SK-N-SH (cell line): Measurements from ENCODE around the gene CD68. TPM values are rescaled to one million over a fixed set of nuclear protein-coding genes. Genes with fewer than 3 reads are reported as not detected.

ENCODE experiments used
- CTCF ChIA-PET: fragments of 300-600, 350-600 bp; formaldehyde crosslinking; extraction: SDS; loops from one replicate; lab custom pipeline; 2021; lab: Yijun Ruan, JAX
- POLR2A ChIA-PET: fragments of 350-600 bp; sonication (Branson Sonifier 250); formaldehyde crosslinking; extraction: SDS; loops from one replicate; lab custom pipeline; 2020; ENCODE audit warnings: antibody characterized with exemption, inconsistent platforms; lab: Yijun Ruan, JAX
- DNase-seq: peaks from one replicate; pipeline ENCODE4 v3.0.0; 2012
- H2AFZ ChIP-seq: fragments of 200-600 bp; sonication (generic); 2 replicates; pipeline ENCODE4 v1.8.1; 2016; ENCODE audit warnings: antibody characterized with exemption, mild to moderate bottlenecking, low read depth
- H3F3A ChIP-seq: fragments of 200-600 bp; sonication (generic); replicated peaks from 2 replicates; pipeline ENCODE3; 2016; ENCODE audit warnings: antibody characterized with exemption, mild to moderate bottlenecking; ENCODE audit not compliant: insufficient read depth
- H3K27ac ChIP-seq, 2 experiments: fragments of 200-500 bp in 1 of 2; fragments of 200-600 bp in 1 of 2; sonication (Bioruptor generic) in 1 of 2; sonication (generic), shearing (Covaris generic) in 1 of 2; 2 replicates each; pipeline versions ENCODE4 v1.5.1 to v1.6.1; 2014 to 2016; ENCODE audit warnings: low read depth in 2 of 2, inconsistent platforms in 1 of 2, low read length in 1 of 2, mild to moderate bottlenecking in 1 of 2, mixed read lengths in 1 of 2
- H3K27me3 ChIP-seq: fragments of 200-600 bp; sonication (generic), shearing (Covaris generic); 2 replicates; pipeline ENCODE4 v1.6.1; 2016; ENCODE audit warnings: mixed run types; ENCODE audit not compliant: insufficient read depth
- H3K36me3 ChIP-seq, 2 experiments: fragments of 200-500 bp in 1 of 2; fragments of 200-600 bp in 1 of 2; sonication (Bioruptor generic) in 1 of 2; sonication (generic) in 1 of 2; replicated peaks in 1 of 2; 2 replicates each; pipeline versions ENCODE3 to v1.5.1; 2014 to 2016; ENCODE audit warnings: low read length in 1 of 2, mild to moderate bottlenecking in 1 of 2; ENCODE audit not compliant: insufficient read depth in 2 of 2, control insufficient read depth in 1 of 2
- H3K4me1 ChIP-seq, 2 experiments: fragments of 200-500 bp in 1 of 2; fragments of 200-600 bp in 1 of 2; sonication (Bioruptor generic) in 1 of 2; sonication (generic), shearing (Covaris generic) in 1 of 2; 2 replicates each; pipeline versions ENCODE4 v1.5.1 to v1.6.1; 2014 to 2016; ENCODE audit warnings: low read depth in 1 of 2, low read length in 1 of 2, mixed run types in 1 of 2; ENCODE audit not compliant: insufficient read depth in 2 of 2, control insufficient read depth in 1 of 2
- H3K4me2 ChIP-seq: fragments of 200-600 bp; sonication (generic), shearing (Covaris generic); 2 replicates; pipeline ENCODE4 v1.6.1; 2017; ENCODE audit warnings: mixed run types
- H3K4me3 ChIP-seq, 2 experiments: fragments of 200-500 bp in 1 of 2; fragments of 200-600 bp in 1 of 2; sonication (Bioruptor generic) in 1 of 2; sonication (generic), shearing (Covaris generic) in 1 of 2; 2 replicates each; pipeline versions ENCODE4 v1.5.1 to v1.8.1; 2014 to 2016; ENCODE audit warnings: low read depth in 2 of 2, inconsistent platforms in 1 of 2, low read length in 1 of 2, mild to moderate bottlenecking in 1 of 2, mixed read lengths in 1 of 2, moderate library complexity in 1 of 2
- H3K79me2 ChIP-seq: fragments of 200-600 bp; sonication (generic); 2 replicates; pipeline ENCODE4 v1.8.1; 2017; ENCODE audit warnings: mild to moderate bottlenecking; ENCODE audit not compliant: insufficient read depth
- H3K9ac ChIP-seq: fragments of 200-600 bp; sonication (generic); 2 replicates; pipeline ENCODE4 v1.6.1; 2017; ENCODE audit warnings: mixed run types
- H3K9me2 ChIP-seq: fragments of 200-600 bp; sonication (generic); 2 replicates; pipeline ENCODE4 v1.6.1; 2017; ENCODE audit warnings: mixed run types
- H3K9me3 ChIP-seq: fragments of 200-600 bp; sonication (generic); 2 replicates; pipeline ENCODE4 v1.6.1; 2017; ENCODE audit warnings: mixed run types, mild to moderate bottlenecking, moderate library complexity
- H4K20me1 ChIP-seq: fragments of 200-600 bp; sonication (generic); 2 replicates; pipeline ENCODE4 v1.6.1; 2017; ENCODE audit warnings: mild to moderate bottlenecking, mixed run types; ENCODE audit not compliant: insufficient read depth
- CHD2 ChIP-seq: fragments of 150-350 bp; IDR thresholded peaks from 2 replicates; pipeline ENCODE4 v1.6.1; 2018; ENCODE audit warnings: low read length; ENCODE audit not compliant: partially characterized antibody
- CTCF ChIP-seq: fragments of 200-600 bp; sonication (generic); IDR thresholded peaks from 2 replicates; pipeline ENCODE4 v1.6.1; 2017; ENCODE audit warnings: antibody characterized with exemption, mild to moderate bottlenecking, moderate library complexity
- ELF1 ChIP-seq: IDR thresholded peaks from 2 replicates; pipeline ENCODE4 v1.4.0; 2012
- EP300 ChIP-seq, 2 experiments: IDR thresholded peaks; 2 replicates each; pipeline versions ENCODE4 v1.4.0 to v1.6.1; 2012; ENCODE audit warnings: borderline replicate concordance in 1 of 2, low read depth in 1 of 2, low read length in 1 of 2
- EZH2phosphoT487 ChIP-seq: fragments of 200-600 bp; sonication (generic); IDR thresholded peaks from 2 replicates; pipeline ENCODE4 v1.6.1; 2017; ENCODE audit warnings: low read depth, mixed run types, mild to moderate bottlenecking, antibody characterized with exemption, moderate library complexity, borderline replicate concordance
- FOSL2 ChIP-seq: IDR thresholded peaks from 2 replicates; pipeline ENCODE4 v1.4.0; 2012; ENCODE audit warnings: low read depth, mild to moderate bottlenecking, moderate library complexity, borderline replicate concordance
- FOXJ3 ChIP-seq: sonication (generic); formaldehyde crosslinking; IDR thresholded peaks from 2 replicates; pipeline ENCODE4 v1.5.1; 2020; ENCODE audit warnings: mild to moderate bottlenecking, missing genetic modification reagents
- FOXM1 ChIP-seq: IDR thresholded peaks from 2 replicates; pipeline ENCODE4 v1.4.0; 2012; ENCODE audit warnings: low read depth, mild to moderate bottlenecking
- GABPA ChIP-seq: IDR thresholded peaks from 2 replicates; pipeline ENCODE4 v1.4.0; 2012; ENCODE audit warnings: low read depth, mild to moderate bottlenecking
- GATA2 ChIP-seq: sonication (generic); formaldehyde crosslinking; IDR thresholded peaks from 2 replicates; pipeline ENCODE4 v1.5.0; 2020; ENCODE audit warnings: mild to moderate bottlenecking, missing genetic modification reagents
- IRF3 ChIP-seq: fragments of 150-350 bp; IDR thresholded peaks from 2 replicates; pipeline ENCODE4 v1.6.1; 2016; ENCODE audit warnings: mild to moderate bottlenecking, low read depth, low read length
- JUND ChIP-seq: IDR thresholded peaks from 2 replicates; pipeline ENCODE4 v1.4.0; 2012
- MAX ChIP-seq: IDR thresholded peaks from 2 replicates; pipeline ENCODE4 v1.4.0; 2012; ENCODE audit warnings: low read depth
- MEF2A ChIP-seq: IDR thresholded peaks from 2 replicates; pipeline ENCODE4 v1.4.0; 2012; ENCODE audit warnings: low read depth, borderline replicate concordance
- MXI1 ChIP-seq: IDR thresholded peaks from 2 replicates; pipeline ENCODE4 v1.6.1; 2012; ENCODE audit warnings: mild to moderate bottlenecking, low read depth, low read length, improper control_type of control experiment
- NFIC ChIP-seq: IDR thresholded peaks from 2 replicates; pipeline ENCODE4 v1.4.0; 2012; ENCODE audit warnings: borderline replicate concordance
- NRF1 ChIP-seq: IDR thresholded peaks from 2 replicates; pipeline ENCODE4 v1.6.1; 2012; ENCODE audit warnings: low read depth, mild to moderate bottlenecking, low read length
- POLR2AphosphoS5 ChIP-seq: IDR thresholded peaks from 2 replicates; pipeline ENCODE4 v1.6.1; 2012; ENCODE audit warnings: low read depth, low read length
- RAD21 ChIP-seq: IDR thresholded peaks from 2 replicates; pipeline ENCODE4 v1.6.1; 2012; ENCODE audit warnings: mild to moderate bottlenecking, low read length
- RCOR1 ChIP-seq: fragments of 150-350 bp; IDR thresholded peaks from 2 replicates; pipeline ENCODE4 v1.6.1; 2017; ENCODE audit warnings: antibody characterized with exemption, low read length
- RFX5 ChIP-seq: IDR thresholded peaks from 2 replicates; pipeline ENCODE4 v1.6.1; 2012; ENCODE audit warnings: mild to moderate bottlenecking, improper control_type of control experiment, low read length
- RXRA ChIP-seq: IDR thresholded peaks from 2 replicates; pipeline ENCODE4 v1.4.0; 2012; ENCODE audit warnings: low read depth, mild to moderate bottlenecking, borderline replicate concordance
- SMC3 ChIP-seq: IDR thresholded peaks from 2 replicates; pipeline ENCODE4 v1.6.1; 2012; ENCODE audit warnings: low read depth, low read length, improper control_type of control experiment
- TAF1 ChIP-seq: IDR thresholded peaks from 2 replicates; pipeline ENCODE4 v1.6.1; 2012; ENCODE audit warnings: low read depth, mild to moderate bottlenecking, low read length, moderate library complexity, borderline replicate concordance
- TCF12 ChIP-seq: IDR thresholded peaks from 2 replicates; pipeline ENCODE4 v1.4.0; 2012
- ZBTB33 ChIP-seq: IDR thresholded peaks from 2 replicates; pipeline ENCODE4 v1.4.0; 2012; ENCODE audit warnings: low read depth, borderline replicate concordance
- WGBS: methylation state at CpG from one replicate; pipeline ENCODE4 v1.1.6; 2017; ENCODE audit warnings: low lambda C conversion rate; 5-methylcytosine and 5-hydroxymethylcytosine counted together
- polyA plus RNA-seq, 3 experiments: library from polyadenylated mRNA; depleted of rRNA; stranded (reverse); fragments of >200 nt; gene quantifications; 2 replicates each; pipeline ENCODE4 v1.2.3, GENCODE V29; 2012
- TF ChIP-seq, protein P1 (sequence below): IDR thresholded peaks from 2 replicates; pipeline ENCODE4 v1.4.0; 2012; ENCODE audit warnings: low read depth, borderline replicate concordance
- TF ChIP-seq, protein P2 (sequence below): IDR thresholded peaks from 2 replicates; pipeline ENCODE4; 2012

CD68 gene
- polyA plus RNA-seq, 1 of the 3 experiments (the other 2 are of a cell fraction), result 62.4 TPM

DNA sequence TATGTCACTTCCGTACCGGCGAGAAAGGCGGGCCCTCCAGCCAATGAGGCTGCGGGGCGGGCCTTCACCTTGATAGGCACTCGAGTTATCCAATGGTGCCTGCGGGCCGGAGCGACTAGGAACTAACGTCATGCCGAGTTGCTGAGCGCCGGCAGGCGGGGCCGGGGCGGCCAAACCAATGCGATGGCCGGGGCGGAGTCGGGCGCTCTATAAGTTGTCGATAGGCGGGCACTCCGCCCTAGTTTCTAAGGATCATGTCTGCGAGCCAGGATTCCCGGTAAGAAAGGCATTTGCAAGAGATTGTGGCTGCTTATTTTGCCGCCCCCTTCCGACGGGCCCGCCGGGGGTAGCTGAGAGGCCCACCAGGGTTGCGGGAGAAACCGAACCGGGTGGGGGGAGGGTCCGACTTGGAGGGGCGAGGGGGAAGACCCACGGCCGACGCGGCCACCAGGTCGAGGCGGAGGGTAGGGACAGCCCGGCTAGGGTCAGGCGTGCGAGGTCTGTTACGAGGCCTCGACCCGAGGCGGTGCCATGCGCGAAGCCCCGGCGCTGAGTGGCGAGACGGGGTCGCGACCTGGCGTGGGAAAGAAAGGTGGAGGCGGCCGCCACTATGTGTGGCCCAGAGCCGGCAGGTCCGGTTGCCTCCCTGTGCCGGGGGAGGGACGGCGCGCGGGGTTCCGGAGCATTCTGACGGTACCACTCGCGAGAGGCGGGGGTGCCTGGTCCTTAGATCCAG, 6.7 kb upstream of the CD68 start:
- H3K4me1 ChIP-seq, result peaks cover 16 to 33% of the 10 kb centered on the region in 2 experiments
- peak; percentile 97 for DNase-seq
- H4K20me1 ChIP-seq, result peaks cover 47% of the 10 kb centered on the region
- H3K9me2 ChIP-seq, result no peaks in the 10 kb centered on the region
- H3K79me2 ChIP-seq, result peaks cover 70% of the 10 kb centered on the region
- H3K27ac ChIP-seq, result peak overlapping the region; percentile 92
- H3K36me3 ChIP-seq, result peaks cover 62 to 65% of the 10 kb centered on the region in 2 experiments
- WGBS, result 5% methylated on average over 12 of the region's 73 CpGs
- H3K27me3 ChIP-seq, result no peaks in the 10 kb centered on the region
- CTCF ChIA-PET, result interaction anchor here (0.6 to 5.9 kb wide), 5 partner anchors 11 to 61 kb away, joined by 3 to 40 read pairs (median 3); partner anchors contain the start of genes MPDU1, SENP3 and SOX15
- H3K4me3 ChIP-seq, result peak overlapping the region; percentile 98 to 100
- H3K9ac ChIP-seq, result peak overlapping the region; percentile 100
- POLR2A ChIA-PET, result interaction anchor here (1.0 to 4.3 kb wide), 2 partner anchors 11 to 114 kb away, joined by 5 to 37 read pairs; partner anchors contain the start of gene MPDU1
- no peaks in the 10 kb centered on the region for H3K9me3 ChIP-seq
- H3F3A ChIP-seq, result peaks cover 66% of the 10 kb centered on the region
- H3K4me2 ChIP-seq, result peak overlapping the region; percentile 96
- no peak overlapping the region for H2AFZ ChIP-seq
- TF ChIP-seq JUND (no peak; the same call in 1 of the 2 replicates), TCF12 (peak; percentile 11; the same call in 1 of the 2 replicates), TAF1 (peak; percentile 92), EP300 (IDR thresholded peaks at IDR 0.05; ENCODE audit: borderline replicate concordance in 1 of 2, low read depth in 1 of 2, low read length in 1 of 2) (no peak), ELF1 (no peak), CHD2 (peak; percentile 96), GATA2 (CRISPR knock-in tag) (no peak), RAD21 (no peak), EZH2phosphoT487 (no peak), NRF1 (no peak), FOSL2 (no peak; the same call in 1 of the 2 replicates), SMC3 (no peak), ZBTB33 (peak; percentile 72; the same call in 1 of the 2 replicates), POLR2AphosphoS5 (peak; percentile 99), RFX5 (no peak), IRF3 (peak; percentile 97), GABPA (peak; percentile 91), MEF2A (no peak), RCOR1 (no peak; the same call in 1 of the 2 replicates), NFIC (no peak), FOXM1 (no peak), MAX (no peak), CTCF (no peak), MXI1 (no peak; the same call in 1 of the 2 replicates), FOXJ3 (CRISPR knock-in tag) (no peak), RXRA (no peak)
- TF ChIP-seq, protein P1, sequence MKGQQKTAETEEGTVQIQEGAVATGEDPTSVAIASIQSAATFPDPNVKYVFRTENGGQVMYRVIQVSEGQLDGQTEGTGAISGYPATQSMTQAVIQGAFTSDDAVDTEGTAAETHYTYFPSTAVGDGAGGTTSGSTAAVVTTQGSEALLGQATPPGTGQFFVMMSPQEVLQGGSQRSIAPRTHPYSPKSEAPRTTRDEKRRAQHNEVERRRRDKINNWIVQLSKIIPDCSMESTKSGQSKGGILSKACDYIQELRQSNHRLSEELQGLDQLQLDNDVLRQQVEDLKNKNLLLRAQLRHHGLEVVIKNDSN, result no peak
- TF ChIP-seq, protein P2, sequence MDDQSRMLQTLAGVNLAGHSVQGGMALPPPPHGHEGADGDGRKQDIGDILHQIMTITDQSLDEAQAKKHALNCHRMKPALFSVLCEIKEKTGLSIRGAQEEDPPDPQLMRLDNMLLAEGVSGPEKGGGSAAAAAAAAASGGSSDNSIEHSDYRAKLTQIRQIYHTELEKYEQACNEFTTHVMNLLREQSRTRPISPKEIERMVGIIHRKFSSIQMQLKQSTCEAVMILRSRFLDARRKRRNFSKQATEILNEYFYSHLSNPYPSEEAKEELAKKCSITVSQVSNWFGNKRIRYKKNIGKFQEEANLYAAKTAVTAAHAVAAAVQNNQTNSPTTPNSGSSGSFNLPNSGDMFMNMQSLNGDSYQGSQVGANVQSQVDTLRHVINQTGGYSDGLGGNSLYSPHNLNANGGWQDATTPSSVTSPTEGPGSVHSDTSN, result peak; percentile 100
